Mucosa of descending colon (tissue), 3 donors: ENCODE data around the gene CTTNBP2. TPM values are rescaled to one million over a fixed set of nuclear protein-coding genes. Genes with fewer than 3 reads are reported as not detected.
A peak's percentile ranks its signal among the peaks of the same experiment; 100 is the strongest.

Source experiments
- ATAC-seq: fragments of 200-7000 bp; cut with Tn5 transposase; one replicate; pipeline ENCODE4 v1.9.1; 2020; ENCODE audit warnings: mild to moderate bottlenecking, moderate library complexity
- DNase-seq, 3 donors: peaks; one replicate each; pipeline ENCODE4 v3.0.0-alpha.2; 2020
- H3K36me3 ChIP-seq: fragments of 200-600 bp; one replicate; pipeline ENCODE4 v1.8.0; 2021; ENCODE audit warnings: low read depth, mild to moderate bottlenecking
- H3K4me1 ChIP-seq: fragments of 200-600 bp; one replicate; pipeline ENCODE4 v1.8.0; 2021; ENCODE audit warnings: low read depth, mild to moderate bottlenecking
- H3K4me3 ChIP-seq: fragments of 200-600 bp; one replicate; pipeline ENCODE4 v1.8.0; 2021; ENCODE audit warnings: mild to moderate bottlenecking
- H3K9me3 ChIP-seq: fragments of 200-600 bp; one replicate; pipeline ENCODE4 v1.8.0; 2021; ENCODE audit warnings: mild to moderate bottlenecking
- CTCF ChIP-seq: fragments of 200-600 bp; IDR thresholded peaks from one replicate; pipeline ENCODE4 v1.8.0; 2022; ENCODE audit warnings: antibody characterized with exemption, mild to moderate bottlenecking
- intact Hi-C, 2 donors: fragments of 100-400 bp; cut with DNase I in 1 of 2; cut with micrococcal nuclease in 1 of 2; formaldehyde crosslinking; loops; one replicate each; pipeline versions ENCODE4 v1.11.0 to v1.11.1; 2022; cut with DNase I, micrococcal nuclease
- total RNA-seq, 3 donors: library from RNA; stranded (reverse); fragmentation: NEBNext Ultra II Directional in 2 of 3; extraction: Animal tissue kit (Norgen Biotek cat#: 25700) in 2 of 3; gene quantifications; one replicate each; pipeline versions ENCODE4 v1.2.1 to v1.2.4, GENCODE V29; 2021 to 2023
- donor health status: DM: no; HTN: no; CAD: no; lungs with moderate emphysema.
- donor health status: DM: no; HTN: no; CAD: no.
- donor health status: DM: no; HTN: yes; CAD: no.

Gene CTTNBP2
- total RNA-seq, 3 donors from 2014 or later, result 3.9 to 8.3 (median 7.2) TPM

GRCh38 chr7:117907049-117907640, 33.9 kb upstream of the CTTNBP2 start:
- no peak for ATAC-seq

GRCh38 chr7:117902314-117902889, 29.2 kb upstream of the CTTNBP2 start:
- DNase-seq (no peak), ATAC-seq (no peak)
- intact Hi-C loops, result no loop called here
- Histone ChIP-seq H3K4me1 (no peaks in the 10 kb centered on the region), H3K36me3 (no peaks in the 10 kb centered on the region), H3K9me3 (no peaks in the 10 kb centered on the region), H3K4me3 (no peak overlapping the region)
- no peak for TF ChIP-seq CTCF

More at GRCh38 chr7:117907049-117907640, 33.9 kb upstream of the CTTNBP2 start:
- no peak for TF ChIP-seq CTCF
- DNase-seq, result no peak
- intact Hi-C loops, result no loop called here
- Histone ChIP-seq H3K4me3 (no peak overlapping the region), H3K36me3 (no peaks in the 10 kb centered on the region), H3K9me3 (no peaks in the 10 kb centered on the region), H3K4me1 (no peaks in the 10 kb centered on the region)

GRCh38 chr7:117901089-117901797, 28.0 kb upstream of the CTTNBP2 start:
- Histone ChIP-seq H3K36me3 (no peaks in the 10 kb centered on the region), H3K4me1 (no peaks in the 10 kb centered on the region), H3K4me3 (no peak overlapping the region), H3K9me3 (no peaks in the 10 kb centered on the region)
- TF ChIP-seq CTCF, result no peak
- DNase-seq (peak; percentile 64 to 89 (median 75)), ATAC-seq (peak; percentile 95)
- intact Hi-C loops, result no loop called here

- no peak for DNase-seq
- ATAC-seq, result no peak
- Histone ChIP-seq H3K4me3 (no peak overlapping the region), H3K36me3 (no peaks in the 10 kb centered on the region), H3K9me3 (no peaks in the 10 kb centered on the region), H3K4me1 (no peaks in the 10 kb centered on the region)
- no peak for TF ChIP-seq CTCF
- intact Hi-C loops, result no loop called here
These were observed 23.1 kb upstream of the CTTNBP2 start for GRCh38 chr7:117896339-117896738.

GRCh38 chr7:117895276-117895675, 22.0 kb upstream of the CTTNBP2 start:
- no peak for TF ChIP-seq CTCF
- H3K4me1 ChIP-seq, result no peaks in the 10 kb centered on the region
- no peak overlapping the region for H3K4me3 ChIP-seq
- DNase-seq (no peak), ATAC-seq (no peak)
- no peaks in the 10 kb centered on the region for H3K9me3 ChIP-seq
- no peaks in the 10 kb centered on the region for H3K36me3 ChIP-seq
- intact Hi-C loops, result no loop called here
